GM19239 (cell line): ENCODE data around the gene PTER.

Experiments used
- DNase-seq: peaks from one replicate; pipeline ENCODE4 v3.0.0; 2011; ENCODE audit warnings: low spot score; ENCODE audit not compliant: insufficient read length
- FAIRE-seq: peaks from 2 replicates; lab custom pipeline; 2011; peaks lifted over from hg19 to GRCh38; lab: Jason Lieb, UNC

The PTER gene

GRCh38 chr10:16436758-16437539 lies at the start of gene PTER:
PTER (plus strand) TSS chr10:16437010; CDS start chr10:16484385, 47,375 bp downstream.
- FAIRE-seq (peak; percentile 99), DNase-seq (peak; percentile 72)

- DNase-seq = no peak
- FAIRE-seq = no peak
Measured at GRCh38 chr10:16392531-16393069, 44.2 kb upstream of the PTER start.

GRCh38 chr10:16393271-16393858 lies 43.4 kb upstream of the PTER start:
- no peak for DNase-seq
- FAIRE-seq = no peak

GRCh38 chr10:16401416-16401815 lies 35.4 kb upstream of the PTER start:
- DNase-seq (no peak), FAIRE-seq (peak; percentile 53)

GRCh38 chr10:16408379-16408778 lies 28.4 kb upstream of the PTER start:
- FAIRE-seq = no peak

GRCh38 chr10:16417341-16417740 lies 19.5 kb upstream of the PTER start:
- DNase-seq (no peak), FAIRE-seq (no peak)

More at GRCh38 chr10:16408379-16408778, 28.4 kb upstream of the PTER start:
- DNase-seq = no peak

- FAIRE-seq (no peak), DNase-seq (no peak)
Measured at GRCh38 chr10:16423599-16423998, 13.2 kb upstream of the PTER start.

- FAIRE-seq (no peak), DNase-seq (no peak)
Measured at GRCh38 chr10:16425449-16425848, 11.4 kb upstream of the PTER start.

- no peak for FAIRE-seq
Measured at GRCh38 chr10:16429539-16429938, 7.3 kb upstream of the PTER start.

GRCh38 chr10:16436367-16436757 lies 448 bp upstream of the PTER start:
- no peak for FAIRE-seq
- no peak for DNase-seq

More at GRCh38 chr10:16429539-16429938, 7.3 kb upstream of the PTER start:
- DNase-seq = no peak

- DNase-seq (no peak), FAIRE-seq (peak; percentile 59)
Measured at GRCh38 chr10:16437540-16437894, 707 bp downstream of the PTER start.

GRCh38 chr10:16439295-16439694 lies 2.5 kb downstream of the PTER start:
- DNase-seq (no peak), FAIRE-seq (no peak)

GRCh38 chr10:16440396-16441133 lies 3.8 kb downstream of the PTER start:
- FAIRE-seq = no peak
- no peak for DNase-seq

- FAIRE-seq = no peak
- no peak for DNase-seq
Measured at GRCh38 chr10:16441173-16441840, 4.5 kb downstream of the PTER start.

- FAIRE-seq (no peak), DNase-seq (no peak)
Measured at GRCh38 chr10:16442914-16443313, 6.1 kb downstream of the PTER start.

- DNase-seq (no peak), FAIRE-seq (no peak)
Measured at GRCh38 chr10:16445770-16446469, 9.1 kb downstream of the PTER start.

GRCh38 chr10:16449454-16449853 lies 12.6 kb downstream of the PTER start:
- no peak for DNase-seq
- FAIRE-seq = no peak

- DNase-seq (no peak), FAIRE-seq (no peak)
Measured at GRCh38 chr10:16458166-16458955, 21.6 kb downstream of the PTER start.

- FAIRE-seq (no peak), DNase-seq (no peak)
Measured at GRCh38 chr10:16459423-16459939, 22.7 kb downstream of the PTER start.
